ENCODE data around the gene ATP6V1F.
A peak's percentile ranks its signal among the peaks of the same experiment; 100 is the strongest.

The ATP6V1F gene

GRCh38 chr7:128840326-128841170 lies 22.1 kb upstream of the ATP6V1F start:
- no peak for TF ChIP-seq CTCF (IDR thresholded peaks at IDR 0.05; ENCODE audit: low read depth, low read length)
- in situ Hi-C loops (cut with HindIII; ENCODE audit: low sequenced_read_pairs): no loop called here
- no peak for DNase-seq (ENCODE audit: low read depth, low spot score)
- no peak overlapping the region for H3K4me3 ChIP-seq (ENCODE audit: low read depth, low read length)

GRCh38 chr7:128841171-128841690 lies 21.4 kb upstream of the ATP6V1F start:
- no peak for DNase-seq (ENCODE audit: low read depth, low spot score)
- in situ Hi-C loops (cut with HindIII; ENCODE audit: low sequenced_read_pairs): no loop called here
- TF ChIP-seq CTCF (IDR thresholded peaks at IDR 0.05; ENCODE audit: low read depth, low read length): no peak
- H3K4me3 ChIP-seq (ENCODE audit: low read depth, low read length): no peak overlapping the region

- H3K4me3 ChIP-seq (ENCODE audit: low read depth, low read length): no peak overlapping the region
- DNase-seq (ENCODE audit: low read depth, low spot score): no peak
- peak; percentile 81 for TF ChIP-seq CTCF (IDR thresholded peaks at IDR 0.05; ENCODE audit: low read depth, low read length)
- in situ Hi-C loops (cut with HindIII; ENCODE audit: low sequenced_read_pairs): no loop called here
Observed at GRCh38 chr7:128841921-128842673, 20.6 kb upstream of the ATP6V1F start.

GRCh38 chr7:128842674-128843641 lies 19.7 kb upstream of the ATP6V1F start:
- TF ChIP-seq CTCF (IDR thresholded peaks at IDR 0.05; ENCODE audit: low read depth, low read length): no peak
- in situ Hi-C loops (cut with HindIII; ENCODE audit: low sequenced_read_pairs): no loop called here
- DNase-seq (ENCODE audit: low read depth, low spot score): no peak
- no peak overlapping the region for H3K4me3 ChIP-seq (ENCODE audit: low read depth, low read length)

GRCh38 chr7:128843938-128844621 lies 18.6 kb upstream of the ATP6V1F start:
- no peak for TF ChIP-seq CTCF (IDR thresholded peaks at IDR 0.05; ENCODE audit: low read depth, low read length)
- in situ Hi-C loops (cut with HindIII; ENCODE audit: low sequenced_read_pairs): no loop called here
- no peak for DNase-seq (ENCODE audit: low read depth, low spot score)
- H3K4me3 ChIP-seq (ENCODE audit: low read depth, low read length): no peak overlapping the region
